GM12874 (cell line): ENCODE measurements around the gene PCTP.

Experiments
- CTCF ChIP-seq: IDR thresholded peaks from 2 replicates; pipeline ENCODE4 v1.5.1; 2011; ENCODE audit warnings: low read depth, mild to moderate bottlenecking, control low read depth, low read length, moderate library complexity; ENCODE audit not compliant: insufficient read depth

PCTP gene

GRCh38 chr17:55737976-55738501, 12.8 kb upstream of the PCTP start:
- no peak for TF ChIP-seq CTCF

GRCh38 chr17:55740511-55741355, 10.1 kb upstream of the PCTP start:
- TF ChIP-seq CTCF, result no peak

GRCh38 chr17:55741356-55741700, 9.5 kb upstream of the PCTP start:
- TF ChIP-seq CTCF, result no peak

- no peak for TF ChIP-seq CTCF
Observed at GRCh38 chr17:55742272-55743102, 8.4 kb upstream of the PCTP start.

GRCh38 chr17:55743103-55743679, 7.7 kb upstream of the PCTP start:
- TF ChIP-seq CTCF, result no peak

GRCh38 chr17:55745258-55745657, 5.6 kb upstream of the PCTP start:
- TF ChIP-seq CTCF, result no peak

- TF ChIP-seq CTCF, result no peak
Observed at GRCh38 chr17:55746466-55746865, 4.4 kb upstream of the PCTP start.
